Keratinocyte (primary cell): ENCODE measurements around the gene RASAL2. TPM values are rescaled to one million over a fixed set of nuclear protein-coding genes. Genes with fewer than 3 reads are reported as not detected.

Experiments
- DNase-seq: peaks from one replicate; pipeline ENCODE4 v3.0.0-alpha.2; 2011; ENCODE audit warnings: low read depth, missing footprints, low spot score
- FAIRE-seq: peaks from 2 replicates; lab custom pipeline; 2011; peaks lifted over from hg19 to GRCh38; lab: Jason Lieb, UNC
- H2AFZ ChIP-seq: 2 replicates; pipeline ENCODE4 v1.6.0; 2012; ENCODE audit warnings: low read length, control low read depth, inconsistent platforms; ENCODE audit not compliant: control insufficient read depth
- H3K27ac ChIP-seq: 2 replicates; pipeline ENCODE4 v1.5.1; 2011; ENCODE audit warnings: low read length; ENCODE audit not compliant: control insufficient read depth, insufficient read depth
- H3K27me3 ChIP-seq: 3 replicates; pipeline ENCODE4 v1.6.0; 2011; ENCODE audit warnings: low read length; ENCODE audit not compliant: control insufficient read depth, insufficient read depth; ENCODE audit errors: extremely low read depth
- H3K36me3 ChIP-seq, 2 experiments: 2 replicates in 1 of 2; 3 replicates in 1 of 2; pipeline ENCODE4 v1.5.1; 2011; ENCODE audit warnings: low read length in 2 of 2, mild to moderate bottlenecking in 1 of 2; ENCODE audit not compliant: control insufficient read depth in 2 of 2, insufficient read depth in 2 of 2; ENCODE audit errors: extremely low read depth in 1 of 2
- H3K4me1 ChIP-seq: 3 replicates; pipeline ENCODE4 v1.5.1; 2011; ENCODE audit warnings: low read length; ENCODE audit not compliant: control insufficient read depth, insufficient read depth; ENCODE audit errors: extremely low read depth
- H3K4me2 ChIP-seq: 3 replicates; pipeline ENCODE4 v1.6.0; 2011; ENCODE audit warnings: low read depth, low read length; ENCODE audit not compliant: control insufficient read depth, insufficient read depth; ENCODE audit errors: extremely low read depth
- H3K4me3 ChIP-seq, 3 experiments: fragments of 200-600 bp in 1 of 3; sonication (generic) in 1 of 3; 2 replicates in 2 of 3; 3 replicates in 1 of 3; pipeline ENCODE4 v1.5.1; 2011 to 2016; ENCODE audit warnings: low read length in 3 of 3, mild to moderate bottlenecking in 3 of 3, control low read depth in 2 of 3, inconsistent platforms in 1 of 3, low read depth in 1 of 3, mixed read lengths in 1 of 3, mixed run types in 1 of 3, moderate library complexity in 1 of 3; ENCODE audit not compliant: control insufficient read depth in 2 of 3, insufficient read depth in 2 of 3; ENCODE audit errors: extremely low read depth in 1 of 3
- H3K79me2 ChIP-seq: 2 replicates; pipeline ENCODE4 v1.6.0; 2012; ENCODE audit warnings: low read length; ENCODE audit not compliant: control insufficient read depth, insufficient read depth
- H3K9ac ChIP-seq: 3 replicates; pipeline ENCODE4 v1.6.0; 2011; ENCODE audit warnings: low read length; ENCODE audit not compliant: control insufficient read depth, insufficient read depth; ENCODE audit errors: extremely low read depth
- H3K9me1 ChIP-seq: 3 replicates; pipeline ENCODE4 v1.6.0; 2011; ENCODE audit warnings: low read length; ENCODE audit not compliant: control insufficient read depth, insufficient read depth; ENCODE audit errors: extremely low read depth
- H3K9me3 ChIP-seq: 2 replicates; pipeline ENCODE4 v1.5.1; 2012; ENCODE audit warnings: low read depth, low read length; ENCODE audit not compliant: control insufficient read depth
- H4K20me1 ChIP-seq: 3 replicates; pipeline ENCODE4 v1.6.0; 2011; ENCODE audit warnings: low read length; ENCODE audit not compliant: control insufficient read depth, insufficient read depth; ENCODE audit errors: extremely low read depth
- CTCF ChIP-seq, 3 experiments: IDR thresholded peaks in 1 of 3; conservative IDR thresholded peaks in 1 of 3; optimal IDR thresholded peaks in 1 of 3; 2 replicates in 2 of 3; 3 replicates in 1 of 3; pipeline versions ENCODE3 to v1.5.1; 2011; ENCODE audit warnings: low read length in 3 of 3, mild to moderate bottlenecking in 3 of 3, moderate library complexity in 2 of 3, control low read depth in 1 of 3, inconsistent platforms in 1 of 3; ENCODE audit not compliant: insufficient read depth in 2 of 3; ENCODE audit errors: extremely low read depth in 1 of 3
- EZH2 ChIP-seq: IDR thresholded peaks from one replicate; pipeline ENCODE4 v1.6.1; 2012; ENCODE audit warnings: inconsistent platforms, mild to moderate bottlenecking, low read length, moderate library complexity
- dilution Hi-C: fragments of 300-500 bp; cut with MboI; formaldehyde crosslinking; loops from one replicate; pipeline ENCODE4 v1.7.0; 2020; ENCODE audit warnings: low sequenced_read_pairs; ENCODE audit not compliant: extremely low pct_ligation_motif_present
- polyA plus RNA-seq, 5 experiments: library from polyadenylated mRNA; depleted of rRNA in 3 of 5; stranded (reverse) in 3 of 5; stranded (forward) in 1 of 5; unstranded in 1 of 5; fragments of >200 nt; gene quantifications; 1 replicate in 1 of 5; 2 replicates in 3 of 5; 3 replicates in 1 of 5; pipeline versions ENCODE4 v1.2.1 to v1.2.3, GENCODE V29; 2011 to 2012; ENCODE audit warnings: missing spikeins in 2 of 5, low read depth in 1 of 5, low replicate concordance in 1 of 5

RASAL2 gene
- polyA plus RNA-seq, 1 donor (not counting 4 experiments of a cell fraction or from before 2014, with no cell fraction given), result 27.2 TPM

GRCh38 chr1:178456472-178456871, 362.6 kb downstream of the RASAL2 start:
- Histone ChIP-seq H3K9ac (no peak overlapping the region), H4K20me1 (no peaks in the 10 kb centered on the region), H3K4me2 (no peak overlapping the region), H3K9me3 (no peaks in the 10 kb centered on the region), H3K9me1 (no peaks in the 10 kb centered on the region), H3K4me1 (no peaks in the 10 kb centered on the region), H3K4me3 (no peak overlapping the region), H3K27ac (no peak overlapping the region), H3K79me2 (no peaks in the 10 kb centered on the region), H2AFZ (no peak overlapping the region), H3K36me3 (peaks cover 25 to 29% of the 10 kb centered on the region in 2 experiments), H3K27me3 (no peaks in the 10 kb centered on the region)
- DNase-seq, result no peak
- TF ChIP-seq CTCF (optimal IDR thresholded peaks at IDR 0.05 in 1 of 3, IDR thresholded peaks at IDR 0.05 in 1 of 3, conservative IDR thresholded peaks at IDR 0.05 in 1 of 3; ENCODE audit: extremely low read depth in 1 of 3, insufficient read depth in 2 of 3, low read length in 3 of 3) (no peak), EZH2 (no peak)
- dilution Hi-C loops, result no loop called here
- FAIRE-seq, result no peak

- dilution Hi-C loops, result no loop called here
- no peaks in the 10 kb centered on the region for H4K20me1 ChIP-seq
- no peak overlapping the region for H3K4me3 ChIP-seq
- H3K36me3 ChIP-seq, result peaks cover 20 to 29% of the 10 kb centered on the region in 2 experiments
- H3K27me3 ChIP-seq, result no peaks in the 10 kb centered on the region
- no peaks in the 10 kb centered on the region for H3K79me2 ChIP-seq
- DNase-seq (no peak), FAIRE-seq (no peak)
- no peak overlapping the region for H3K27ac ChIP-seq
- TF ChIP-seq CTCF (optimal IDR thresholded peaks at IDR 0.05 in 1 of 3, IDR thresholded peaks at IDR 0.05 in 1 of 3, conservative IDR thresholded peaks at IDR 0.05 in 1 of 3; ENCODE audit: extremely low read depth in 1 of 3, insufficient read depth in 2 of 3, low read length in 3 of 3) (no peak), EZH2 (no peak)
- no peak overlapping the region for H2AFZ ChIP-seq
- H3K9me3 ChIP-seq, result no peaks in the 10 kb centered on the region
- H3K4me1 ChIP-seq, result no peaks in the 10 kb centered on the region
- H3K4me2 ChIP-seq, result no peak overlapping the region
- H3K9me1 ChIP-seq, result no peaks in the 10 kb centered on the region
- H3K9ac ChIP-seq, result no peak overlapping the region
Measured at GRCh38 chr1:178457651-178458050, 363.7 kb downstream of the RASAL2 start.
